Hippocampal formation (tissue), 2 donors: ENCODE data around the gene DGUOK.
A peak's percentile ranks its signal among the peaks of the same experiment; 100 is the strongest.

Source experiments
- DNase-seq, 2 donors: peaks; one replicate each; lab custom pipeline; 2025; lab: John Stamatoyannopoulos, UW

Gene DGUOK

DNA sequence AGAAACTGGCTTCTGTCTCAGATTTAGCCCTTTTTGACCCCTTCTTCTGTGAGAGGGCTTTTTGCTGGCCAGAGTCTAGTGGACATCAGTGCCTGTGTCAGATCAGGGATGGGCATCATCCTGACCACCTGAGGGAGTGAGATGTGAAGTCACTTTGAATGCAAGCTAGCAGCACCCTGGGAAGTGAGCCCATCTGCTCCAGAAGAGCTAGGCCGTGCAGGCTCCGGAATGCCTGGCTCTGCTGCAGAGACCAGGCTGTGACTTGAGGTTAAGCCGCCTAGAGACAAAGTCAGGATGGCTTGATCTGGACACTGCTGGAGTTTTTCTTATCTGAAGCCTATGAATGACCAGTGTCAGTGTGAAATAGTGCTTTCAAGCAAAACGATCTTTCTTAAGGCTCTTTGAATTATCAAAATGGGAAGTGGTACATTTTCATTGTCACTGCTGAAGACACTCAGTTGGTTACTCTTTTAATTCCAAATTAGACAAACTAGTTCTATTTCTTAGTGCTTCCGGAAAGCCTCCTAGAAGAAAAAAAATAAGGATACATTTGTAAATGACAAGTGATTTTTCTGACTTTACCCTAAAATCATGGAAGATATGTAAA lies 20.8 kb downstream of the DGUOK start:
- no peak for DNase-seq

DNA sequence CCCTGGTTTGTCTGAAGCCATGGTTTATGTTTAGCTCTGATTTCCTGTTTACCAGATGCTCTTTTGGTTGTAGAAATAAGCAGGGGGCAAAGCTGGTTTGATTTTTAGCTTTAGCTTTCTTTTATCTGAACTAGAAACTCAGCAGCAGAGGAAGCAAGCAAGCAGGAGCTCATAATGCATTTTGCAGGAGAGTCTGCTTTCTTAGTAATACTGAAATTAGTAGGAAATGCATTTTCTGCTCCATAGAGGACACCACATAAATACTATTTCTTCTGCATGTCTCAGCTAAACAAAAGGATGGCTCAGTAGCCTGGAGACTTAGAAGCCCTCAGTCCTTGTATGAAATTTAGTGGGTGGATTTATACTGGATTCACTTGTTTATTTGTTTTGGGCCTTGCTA lies 23.1 kb downstream of the DGUOK start:
- no peak for DNase-seq

DNA sequence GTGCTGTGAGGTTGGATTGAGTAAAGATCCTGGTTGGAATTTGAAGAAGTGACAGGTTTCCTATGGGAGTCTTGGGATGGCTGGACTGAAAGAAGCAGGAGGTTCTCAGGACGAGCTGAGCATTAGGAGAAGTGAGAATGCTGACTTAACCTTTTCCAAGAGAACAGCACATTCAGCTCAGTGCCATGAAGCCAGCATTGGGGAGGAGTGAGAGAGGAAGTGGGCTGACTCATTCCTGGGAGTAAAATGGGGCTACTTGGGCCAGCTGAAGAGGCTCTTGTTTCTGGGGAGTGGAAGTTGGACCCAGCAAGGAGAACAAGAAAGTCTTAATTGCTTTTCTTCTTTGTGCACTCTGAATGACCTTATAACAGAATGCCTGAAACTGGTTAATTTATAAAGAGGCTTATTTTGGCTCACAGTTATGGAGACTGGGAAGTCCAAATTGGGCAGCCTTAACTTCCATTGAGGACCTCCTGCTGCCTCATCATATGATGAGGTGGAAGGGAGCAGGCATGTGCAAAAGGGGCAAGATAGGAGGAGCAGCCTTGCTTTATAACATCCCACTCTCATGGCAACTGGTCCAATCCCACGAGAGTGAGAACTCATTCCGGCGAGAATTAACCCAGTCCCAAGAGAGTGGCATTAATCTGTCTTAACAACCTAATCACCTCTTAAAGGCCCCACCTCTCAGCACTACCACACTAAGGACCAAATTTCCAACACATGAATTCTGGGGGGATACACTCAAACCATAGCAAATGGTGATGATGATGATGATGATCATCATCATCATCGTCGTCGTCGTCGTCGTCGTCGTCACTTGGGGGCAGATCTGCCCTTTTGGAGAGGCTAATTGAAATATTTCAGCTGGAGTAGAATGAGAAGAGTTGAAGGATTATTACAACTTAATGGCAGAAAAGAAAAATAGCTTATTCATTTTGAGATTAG lies 26.1 kb downstream of the DGUOK start:
- peak; percentile 19 to 27 for DNase-seq

DNA sequence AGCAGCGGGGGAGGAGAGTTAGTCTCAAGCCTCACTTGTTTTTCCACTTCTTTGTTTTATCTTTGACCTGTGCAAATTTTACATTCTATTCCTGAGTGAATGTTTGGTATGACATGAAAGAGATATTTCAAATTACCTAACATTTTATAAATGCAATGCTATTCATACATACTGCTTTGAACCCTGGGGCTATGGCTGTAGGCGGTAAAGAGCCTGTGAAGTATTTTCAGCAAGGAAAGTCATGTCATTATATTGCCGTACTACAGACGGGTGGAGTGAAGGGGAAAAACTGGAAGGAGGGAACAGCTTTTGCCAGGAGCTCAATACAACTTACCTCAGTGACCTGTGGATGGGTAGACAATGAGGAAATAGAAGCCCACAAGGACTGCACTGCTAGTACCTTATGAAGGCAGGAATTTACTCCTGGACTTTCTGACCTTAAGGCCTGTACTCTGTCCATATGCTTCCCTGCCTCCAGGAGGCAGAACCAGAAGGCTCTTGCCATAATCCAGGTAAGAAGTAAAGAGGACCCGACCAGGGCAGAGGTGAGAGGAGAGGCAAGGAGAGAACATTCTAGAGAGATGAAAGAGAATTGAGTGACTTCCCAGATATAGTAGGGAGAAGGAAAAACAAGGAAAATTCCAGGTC lies 29.7 kb downstream of the DGUOK start:
- DNase-seq, result no peak

DNA sequence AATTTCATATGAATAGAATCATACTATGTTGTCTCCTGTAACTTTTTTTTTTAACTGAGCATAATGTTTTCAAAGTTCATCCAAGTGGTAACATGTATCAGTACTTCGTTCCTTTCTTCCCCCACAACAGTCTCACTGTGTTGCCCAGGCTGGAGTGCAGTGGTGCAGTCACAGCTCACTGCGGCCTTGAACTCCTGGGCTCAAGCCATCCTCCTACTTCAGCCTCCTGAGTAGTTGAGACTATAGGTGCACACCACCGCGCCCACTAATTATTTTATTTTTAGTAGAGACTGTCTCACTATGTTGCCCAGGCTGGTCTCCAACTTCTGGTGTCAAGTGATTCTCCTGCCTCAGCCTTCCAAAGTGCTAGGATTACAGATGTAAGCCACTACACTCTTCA lies 34.6 kb downstream of the DGUOK start:
- no peak for DNase-seq

DNA sequence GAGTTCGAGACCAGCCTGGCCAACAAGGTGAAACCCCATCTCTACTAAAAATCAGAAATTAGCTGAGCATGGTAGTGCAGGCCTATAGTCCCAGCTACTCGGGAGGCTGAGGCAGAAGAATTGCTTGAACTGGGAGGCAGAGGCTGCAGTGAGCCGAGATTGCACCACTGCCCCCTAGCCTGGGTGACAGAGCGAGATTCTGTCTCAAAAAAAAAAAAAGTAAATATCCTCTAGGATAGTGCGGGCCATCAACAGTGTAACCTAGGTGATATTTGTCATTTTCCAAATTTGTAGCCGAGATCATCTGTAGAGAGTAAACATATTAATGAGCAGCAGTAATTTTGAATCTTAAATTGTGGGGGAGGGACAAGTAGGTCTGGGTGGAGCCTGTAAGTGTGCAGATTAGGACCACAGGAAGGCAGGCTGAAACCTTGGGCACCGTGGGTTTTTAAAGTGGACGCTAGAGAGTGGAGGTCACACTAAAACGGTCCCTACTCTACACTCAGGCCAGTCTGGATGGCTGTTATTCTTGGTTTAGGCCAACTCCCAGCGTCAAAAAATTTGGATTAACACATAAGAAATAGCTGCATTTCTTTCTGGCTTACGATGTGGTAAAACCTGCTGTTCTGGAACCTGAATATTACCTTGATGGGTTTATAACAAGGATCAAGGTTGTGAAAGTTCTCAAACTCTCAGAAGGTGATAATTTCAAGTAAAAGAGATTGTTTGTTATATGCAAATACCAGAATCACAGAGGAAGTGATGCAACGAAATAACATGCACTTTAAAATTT lies 35.3 kb downstream of the DGUOK start:
- no peak for DNase-seq

DNA sequence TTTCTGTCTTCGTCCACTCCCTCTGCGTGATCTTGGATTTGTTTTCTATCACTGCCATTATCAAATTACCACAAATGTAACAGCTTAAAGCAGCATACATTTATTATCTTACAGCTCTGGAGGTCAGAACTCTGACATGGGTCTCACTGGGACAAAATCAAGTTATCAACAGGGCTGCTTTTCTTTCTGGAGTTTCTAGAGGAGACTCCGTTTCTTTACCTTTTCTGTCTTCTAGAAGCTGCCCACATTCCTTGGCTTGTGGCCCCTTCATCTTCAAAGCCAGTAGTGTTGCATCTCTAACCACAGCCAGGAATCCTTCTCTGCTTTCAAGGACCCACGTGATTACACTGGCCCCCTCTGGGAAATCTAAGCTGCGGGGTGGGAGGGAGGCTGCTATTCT lies 36.1 kb downstream of the DGUOK start:
- DNase-seq, result no peak

DNA sequence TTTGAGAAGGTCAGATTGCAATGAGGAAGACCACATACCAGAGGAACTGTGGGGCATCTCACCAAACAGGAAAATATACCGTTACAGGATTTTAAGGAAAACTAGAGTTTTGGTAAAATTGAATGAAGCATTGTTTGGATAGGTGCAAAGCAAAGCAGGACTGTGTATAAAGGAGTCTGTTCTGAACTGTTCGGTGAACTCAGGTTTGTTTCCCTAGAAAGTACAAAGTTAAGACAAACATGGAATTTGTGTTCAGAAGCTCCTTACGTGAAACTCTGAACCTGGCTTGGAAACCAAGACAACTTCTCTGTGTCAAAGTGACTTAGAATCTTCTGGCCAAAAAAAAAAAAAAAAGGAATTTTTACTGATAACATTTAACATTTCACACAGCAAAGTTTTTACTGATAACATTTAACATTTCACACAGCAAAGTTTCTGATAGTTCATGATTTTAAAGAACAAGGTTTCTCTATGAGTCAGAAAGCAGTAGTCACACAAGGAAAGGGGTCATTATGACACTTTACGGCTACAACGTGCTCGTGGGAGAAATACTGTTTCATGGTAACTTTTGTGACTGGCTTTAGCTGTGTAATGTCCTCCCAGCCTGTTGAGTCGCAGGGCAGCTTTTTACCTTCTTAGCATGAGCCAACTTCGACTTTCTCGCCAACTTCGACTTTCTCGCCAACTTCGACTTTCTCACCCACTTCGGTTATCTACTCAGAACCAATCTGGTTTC lies 36.9 kb downstream of the DGUOK start:
- DNase-seq, result no peak

DNA sequence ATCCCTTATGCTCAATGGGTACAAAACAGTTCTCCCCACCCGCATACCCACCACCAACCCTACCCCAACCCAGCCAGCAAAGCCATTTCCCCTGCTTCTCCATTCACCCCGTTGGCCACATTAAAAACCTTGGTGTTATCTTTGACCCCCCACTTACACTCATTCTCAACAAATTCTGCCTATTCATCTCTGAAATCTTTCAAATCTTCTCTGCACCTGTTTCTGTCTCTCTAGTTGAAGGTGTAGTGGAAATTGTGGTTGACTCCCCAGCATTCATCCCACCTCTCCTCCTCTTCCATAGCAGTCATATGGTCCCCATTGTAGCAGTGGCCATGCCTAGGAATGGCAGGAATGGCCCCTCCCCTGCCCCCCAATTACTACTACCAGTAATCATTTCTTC lies 37.5 kb downstream of the DGUOK start:
- no peak for DNase-seq

DNA sequence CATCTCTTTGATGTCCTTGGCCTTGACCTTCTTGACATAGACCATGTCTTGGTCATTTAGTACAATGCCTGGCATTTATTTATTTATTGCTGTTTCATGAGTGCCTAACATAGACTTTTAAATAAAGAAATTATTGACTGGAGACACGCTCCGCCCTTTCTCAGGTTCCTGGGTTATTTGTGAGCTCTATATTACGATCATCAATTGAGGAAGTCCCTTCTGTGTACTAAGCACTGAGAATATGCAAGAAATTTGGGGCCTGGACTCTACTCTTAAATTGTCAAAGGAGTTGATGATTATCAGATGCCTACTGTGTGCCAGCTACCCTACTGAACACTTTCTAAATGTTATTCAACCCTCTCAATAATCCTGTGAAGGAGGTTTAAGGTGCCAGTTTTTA lies 38.4 kb downstream of the DGUOK start:
- no peak for DNase-seq

DNA sequence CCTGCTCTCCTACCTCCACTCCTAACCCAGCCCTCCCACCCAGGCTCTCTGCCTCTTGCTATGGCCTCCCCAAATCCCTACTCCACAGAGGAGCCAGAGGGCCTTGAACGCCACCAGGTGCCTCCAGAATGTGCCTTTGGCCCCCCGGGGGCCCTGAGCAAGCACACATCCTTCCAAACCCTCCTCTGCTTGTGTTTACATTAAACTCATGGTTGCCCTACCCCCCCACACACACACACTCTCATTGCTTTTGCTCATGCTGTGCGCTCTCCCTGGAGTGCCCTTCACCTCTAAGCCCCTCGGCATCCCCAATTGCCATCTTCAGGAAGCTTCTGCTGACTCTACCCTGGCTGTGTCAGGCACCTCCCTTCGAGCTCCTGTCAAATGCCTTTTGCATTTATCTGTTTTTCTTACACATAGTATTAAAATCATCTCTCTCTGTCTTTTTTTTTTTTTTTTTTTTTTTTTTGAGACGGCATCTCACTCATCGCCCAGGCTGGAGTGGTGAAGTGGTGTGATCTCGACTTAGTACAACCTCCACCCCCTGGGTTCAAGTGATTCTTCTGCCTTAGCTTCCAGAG lies 41.8 kb downstream of the DGUOK start:
- DNase-seq, result no peak

DNA sequence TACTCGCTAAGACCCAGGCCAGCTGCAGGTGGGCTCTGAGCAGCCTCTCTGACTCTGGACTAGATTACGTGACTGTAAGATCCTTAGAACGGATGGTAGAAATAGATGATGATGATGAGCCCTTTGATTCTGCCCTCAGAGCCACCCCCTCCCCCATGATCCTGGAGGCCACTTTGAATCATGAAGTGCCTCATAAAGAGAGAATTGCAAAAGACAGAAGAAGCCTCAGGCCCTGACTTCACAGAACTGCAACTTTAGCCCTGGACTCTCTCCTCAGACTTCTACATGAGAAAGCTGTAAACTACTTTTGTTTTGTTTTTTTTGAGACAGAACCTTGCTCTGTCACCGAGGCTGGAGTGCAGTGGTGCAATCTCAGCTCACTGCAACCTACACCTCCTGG lies 42.7 kb downstream of the DGUOK start:
- DNase-seq, result no peak

DNA sequence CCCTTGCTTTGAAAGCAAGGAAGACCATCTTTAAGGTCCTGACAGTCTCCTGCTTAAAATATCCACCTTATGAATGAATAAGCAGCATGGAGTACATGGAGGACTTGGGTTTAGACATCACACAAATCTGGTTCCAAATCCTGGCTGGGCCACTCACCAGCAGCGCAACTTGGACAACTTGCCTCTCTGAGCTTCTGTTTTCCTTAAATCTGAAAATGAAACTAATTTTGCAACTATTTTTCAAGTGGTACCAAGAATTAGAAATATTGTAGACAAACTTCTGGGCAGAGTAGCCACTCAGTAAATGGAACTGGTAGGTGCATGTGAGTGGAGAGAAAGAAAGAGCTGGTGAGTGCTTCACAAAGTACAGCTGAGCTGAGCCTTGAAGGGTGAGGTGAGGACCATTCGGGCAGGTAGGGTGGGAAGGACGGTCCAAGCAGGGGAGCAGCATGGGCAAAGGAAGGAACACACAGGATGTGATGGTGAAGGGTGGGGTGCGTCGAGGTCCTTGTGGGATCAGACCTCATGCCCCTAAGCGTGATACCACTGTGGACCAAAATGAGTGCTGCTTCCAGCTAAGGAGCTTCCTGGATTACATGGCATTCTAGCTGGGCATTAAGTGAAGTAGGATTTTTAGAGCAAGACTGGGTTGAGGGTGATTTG lies 43.6 kb downstream of the DGUOK start:
- DNase-seq, result no peak

DNA sequence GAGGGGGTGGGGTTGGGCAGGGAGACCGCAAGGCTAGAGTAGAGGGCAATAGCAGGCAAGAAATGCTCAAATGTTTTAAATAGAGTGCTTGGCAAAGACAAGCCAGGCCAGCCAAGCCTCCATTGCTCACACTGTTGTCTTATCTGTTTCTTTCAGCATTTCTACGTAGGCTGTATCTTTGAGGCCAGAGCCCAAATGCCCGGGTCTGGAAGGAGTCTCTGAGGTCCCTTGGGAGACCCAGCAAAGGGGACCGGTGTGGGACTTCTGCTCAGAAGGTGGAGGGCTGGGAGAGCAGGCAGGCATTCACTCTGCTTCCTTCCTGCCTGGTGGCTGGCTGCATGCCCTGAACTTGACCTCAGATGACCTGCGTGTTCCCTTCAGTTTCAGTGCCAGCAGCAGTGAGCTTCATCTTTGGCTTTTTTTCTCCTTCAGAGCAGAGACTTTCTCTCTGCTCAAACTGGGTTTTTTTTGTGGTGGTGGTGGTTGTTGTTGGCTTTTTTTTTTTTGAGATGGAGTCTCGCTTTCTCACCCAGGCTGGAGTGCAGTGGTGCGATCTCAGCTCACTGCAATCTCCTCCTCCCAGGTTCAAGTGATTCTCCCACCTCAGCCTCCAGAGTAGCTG lies 44.3 kb downstream of the DGUOK start:
- DNase-seq, result peak in 1 of 2 donors; percentile 19

DNA sequence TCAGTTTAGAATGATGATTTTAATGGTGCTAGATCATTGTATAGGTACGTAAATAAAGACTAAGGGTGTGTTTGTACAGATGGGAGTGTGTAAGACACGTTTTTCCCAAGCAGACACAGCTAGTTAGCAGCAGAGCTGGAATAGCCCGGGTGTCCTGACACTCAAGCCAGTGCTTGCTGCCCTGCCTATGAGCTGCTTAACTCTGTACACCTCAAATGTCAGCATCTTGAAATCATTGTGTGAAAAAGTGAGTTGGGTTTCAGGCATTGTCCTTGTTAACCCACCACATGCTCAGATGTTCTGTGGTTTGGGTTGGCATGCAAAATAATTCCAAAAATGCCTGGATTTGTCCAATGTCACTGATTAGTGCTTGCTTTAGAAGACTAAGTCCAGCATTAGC lies 45.0 kb downstream of the DGUOK start:
- DNase-seq, result no peak

DNA sequence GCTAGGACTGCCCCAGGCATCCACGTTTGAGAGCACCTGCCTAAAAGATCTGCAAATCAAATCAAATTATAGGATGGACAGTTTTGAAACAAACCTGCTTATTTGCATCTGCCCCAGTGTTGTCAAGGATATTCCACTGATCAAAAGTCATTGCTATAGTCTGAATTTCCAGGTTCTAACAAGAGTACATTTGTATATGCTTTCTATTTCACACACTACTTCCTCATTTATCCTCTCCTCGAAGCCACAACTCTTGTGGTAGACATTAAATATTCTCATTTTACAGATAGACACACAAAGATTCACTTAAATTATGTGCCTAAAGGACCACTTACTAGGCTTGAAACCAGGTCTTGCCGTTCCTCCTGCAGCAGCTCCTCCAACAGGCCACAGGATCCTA lies 46.2 kb downstream of the DGUOK start:
- DNase-seq, result no peak

DNA sequence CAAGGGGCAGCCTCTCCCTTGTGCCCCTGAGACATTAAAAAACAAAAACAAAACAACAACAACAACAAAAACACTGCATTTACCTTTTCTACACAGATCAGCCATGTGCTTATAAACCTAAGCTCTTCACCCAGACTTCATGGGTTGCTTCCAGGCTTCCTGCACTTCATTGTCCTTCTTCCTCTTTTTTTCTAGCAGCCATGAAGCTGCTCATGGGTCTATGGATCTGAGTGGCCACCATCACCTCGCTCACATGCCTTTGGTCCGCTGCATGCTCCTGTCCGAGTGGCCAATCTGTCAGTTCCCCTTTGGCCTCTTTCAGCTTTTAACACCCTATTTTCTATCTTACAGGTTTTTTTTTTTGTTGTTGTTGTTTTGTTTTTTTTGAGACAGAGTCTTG lies 49.1 kb downstream of the DGUOK start:
- DNase-seq, result no peak

DNA sequence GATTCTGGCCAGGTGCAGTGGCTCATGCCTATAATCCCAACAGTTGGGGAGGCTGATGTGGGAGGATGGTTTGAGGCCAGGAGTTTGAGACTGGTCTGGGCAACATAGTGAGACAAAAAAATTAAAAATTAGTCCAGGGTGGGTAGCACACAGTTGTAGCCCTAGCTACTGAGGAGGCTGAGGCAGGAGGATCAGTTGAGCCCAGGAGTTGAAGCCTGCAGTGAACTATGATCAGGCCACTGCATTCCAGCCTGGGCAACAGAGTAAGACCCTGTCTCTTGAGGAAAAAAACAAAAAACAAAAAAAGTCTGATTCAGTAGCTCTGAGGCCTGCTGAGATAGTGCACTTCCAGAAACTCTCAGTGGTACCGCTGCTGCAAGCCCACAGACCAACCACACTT lies 50.1 kb downstream of the DGUOK start:
- no peak for DNase-seq

DNA sequence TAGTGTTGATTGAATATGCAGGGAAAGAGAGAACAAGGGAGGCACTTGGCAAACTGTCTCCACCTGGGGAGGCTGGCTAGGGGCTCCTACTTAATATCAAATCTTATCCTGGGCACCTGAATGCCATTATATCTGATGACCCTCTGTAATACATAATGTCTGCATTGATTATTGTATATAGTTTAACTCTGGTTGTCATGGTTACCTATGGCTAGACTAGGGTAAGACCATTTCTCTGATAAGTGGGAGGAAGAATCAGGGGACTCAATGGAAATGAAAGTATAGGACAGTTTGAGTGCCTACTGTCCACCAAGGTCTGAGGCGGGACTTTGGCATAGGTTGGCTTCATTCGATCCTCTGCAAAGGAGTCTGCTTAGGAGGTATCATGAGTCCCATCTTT lies 50.8 kb downstream of the DGUOK start:
- no peak for DNase-seq

DNA sequence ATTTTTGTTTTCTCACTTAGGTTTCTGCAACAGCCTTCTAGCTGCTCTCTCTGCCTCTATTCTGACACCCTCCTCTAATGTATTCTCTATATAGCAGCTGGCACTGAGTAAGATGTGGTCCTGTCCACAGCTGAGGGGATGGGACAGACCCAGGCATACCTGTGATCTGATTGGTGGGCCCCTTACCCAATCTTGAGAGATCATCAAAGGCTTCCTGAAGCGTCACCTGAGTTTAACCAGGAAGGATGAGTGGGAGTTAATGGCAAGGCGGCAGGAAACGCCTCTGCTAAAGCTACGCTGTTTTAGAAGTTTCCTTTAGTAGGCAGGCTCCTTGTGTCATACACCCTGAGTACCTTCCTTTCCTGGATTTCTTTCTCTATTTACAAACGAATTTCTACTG lies 52.3 kb downstream of the DGUOK start:
- DNase-seq, result no peak
